ENCODE data around the gene SLC29A3.
A peak's percentile ranks its signal among the peaks of the same experiment; 100 is the strongest.

The SLC29A3 gene

GRCh38 chr10:71374481-71375233 lies 55.6 kb downstream of the SLC29A3 start:
- no peak for DNase-seq

- DNase-seq, result no peak
Observed at GRCh38 chr10:71375952-71376351, 56.9 kb downstream of the SLC29A3 start.

GRCh38 chr10:71378336-71379117 lies 59.5 kb downstream of the SLC29A3 start:
- no peak for DNase-seq

GRCh38 chr10:71379118-71379766 lies 60.2 kb downstream of the SLC29A3 start:
- DNase-seq, result no peak

GRCh38 chr10:71380841-71381240 lies 61.8 kb downstream of the SLC29A3 start:
- DNase-seq, result no peak

- DNase-seq, result no peak
Observed at GRCh38 chr10:71381611-71382010, 62.6 kb downstream of the SLC29A3 start.

GRCh38 chr10:71382028-71382427 lies 63.0 kb downstream of the SLC29A3 start:
- DNase-seq, result no peak

GRCh38 chr10:71382757-71383156 lies 63.7 kb downstream of the SLC29A3 start:
- DNase-seq, result no peak

GRCh38 chr10:71383972-71384687 lies 65.1 kb downstream of the SLC29A3 start:
- DNase-seq, result peak; percentile 84

- no peak for DNase-seq
Observed at GRCh38 chr10:71388171-71388570, 69.1 kb downstream of the SLC29A3 start.

- DNase-seq, result no peak
Observed at GRCh38 chr10:71388583-71389310, 69.7 kb downstream of the SLC29A3 start.

- no peak for DNase-seq
Observed at GRCh38 chr10:71389768-71390460, 70.9 kb downstream of the SLC29A3 start.

- no peak for DNase-seq
Observed at GRCh38 chr10:71390461-71390835, 71.4 kb downstream of the SLC29A3 start.

- DNase-seq, result no peak
Observed at GRCh38 chr10:71390921-71391690, 72.0 kb downstream of the SLC29A3 start.

- no peak for DNase-seq
Observed at GRCh38 chr10:71391701-71392100, 72.6 kb downstream of the SLC29A3 start.

GRCh38 chr10:71392292-71392691 lies 73.2 kb downstream of the SLC29A3 start:
- no peak for DNase-seq

- DNase-seq, result no peak
Observed at GRCh38 chr10:71392791-71393781, 74.0 kb downstream of the SLC29A3 start.

GRCh38 chr10:71393841-71394475 lies 74.9 kb downstream of the SLC29A3 start:
- DNase-seq, result no peak

- no peak for DNase-seq
Observed at GRCh38 chr10:71394926-71395562, 76.0 kb downstream of the SLC29A3 start.

Data from activated CD4-positive, CD25-positive, alpha-beta regulatory T cell treated with anti-CD3 and anti-CD28 coated beads, Interleukin-2, amount 50 U/mL, for 72 hours (primary cell).